Measurements from ENCODE around the gene AURKA.

AURKA gene

GRCh38 chr20:56328861-56329260 lies 63.2 kb downstream of the AURKA start:
- Histone ChIP-seq H3K4me2 (no peak overlapping the region), H3K79me2 (ENCODE audit: insufficient read depth, low read depth) (no peaks in the 10 kb centered on the region), H2AFZ (ENCODE audit: low read depth) (no peak overlapping the region)

GRCh38 chr20:56324806-56325205 lies 67.2 kb downstream of the AURKA start:
- no peak overlapping the region for H3K4me3 ChIP-seq (IDR thresholded peaks at IDR 0.05; ENCODE audit: insufficient read depth, low read depth, low read length)
- no peak overlapping the region for H3K9ac ChIP-seq
- no peak overlapping the region for H3K27ac ChIP-seq
- H3K4me1 ChIP-seq (ENCODE audit: low read depth, poor library complexity, severe bottlenecking) = no peaks in the 10 kb centered on the region
- no peak overlapping the region for H2AFZ ChIP-seq (ENCODE audit: low read depth)
- H3K36me3 ChIP-seq (ENCODE audit: insufficient read depth) = no peaks in the 10 kb centered on the region
- H3K4me2 ChIP-seq = no peak overlapping the region
- H3K27me3 ChIP-seq (ENCODE audit: insufficient read depth, low read depth) = no peaks in the 10 kb centered on the region
- H3K79me2 ChIP-seq (ENCODE audit: insufficient read depth, low read depth) = no peaks in the 10 kb centered on the region
- TF ChIP-seq CTCF (conservative IDR thresholded peaks at IDR 0.05; ENCODE audit: low read depth, low read length) = no peak
- H4K20me1 ChIP-seq (ENCODE audit: insufficient read depth) = no peaks in the 10 kb centered on the region

More at GRCh38 chr20:56328861-56329260, 63.2 kb downstream of the AURKA start:
- Histone ChIP-seq H3K4me3 (IDR thresholded peaks at IDR 0.05; ENCODE audit: insufficient read depth, low read depth, low read length) (no peak overlapping the region), H4K20me1 (ENCODE audit: insufficient read depth) (no peaks in the 10 kb centered on the region), H3K4me1 (ENCODE audit: low read depth, poor library complexity, severe bottlenecking) (no peaks in the 10 kb centered on the region), H3K36me3 (ENCODE audit: insufficient read depth) (no peaks in the 10 kb centered on the region), H3K9ac (no peak overlapping the region), H3K27me3 (ENCODE audit: insufficient read depth, low read depth) (no peaks in the 10 kb centered on the region), H3K27ac (no peak overlapping the region)
- TF ChIP-seq CTCF (conservative IDR thresholded peaks at IDR 0.05; ENCODE audit: low read depth, low read length) = no peak

GRCh38 chr20:56323656-56324055 lies 68.4 kb downstream of the AURKA start:
- no peak overlapping the region for H3K9ac ChIP-seq
- H2AFZ ChIP-seq (ENCODE audit: low read depth) = no peak overlapping the region
- no peaks in the 10 kb centered on the region for H3K36me3 ChIP-seq (ENCODE audit: insufficient read depth)
- no peaks in the 10 kb centered on the region for H3K79me2 ChIP-seq (ENCODE audit: insufficient read depth, low read depth)
- no peak overlapping the region for H3K27ac ChIP-seq
- TF ChIP-seq CTCF (conservative IDR thresholded peaks at IDR 0.05; ENCODE audit: low read depth, low read length) = no peak
- no peaks in the 10 kb centered on the region for H3K27me3 ChIP-seq (ENCODE audit: insufficient read depth, low read depth)
- no peak overlapping the region for H3K4me2 ChIP-seq
- no peaks in the 10 kb centered on the region for H3K4me1 ChIP-seq (ENCODE audit: low read depth, poor library complexity, severe bottlenecking)
- no peaks in the 10 kb centered on the region for H4K20me1 ChIP-seq (ENCODE audit: insufficient read depth)
- H3K4me3 ChIP-seq (IDR thresholded peaks at IDR 0.05; ENCODE audit: insufficient read depth, low read depth, low read length) = no peak overlapping the region

GRCh38 chr20:56323206-56323605 lies 68.8 kb downstream of the AURKA start:
- no peak overlapping the region for H3K9ac ChIP-seq
- H3K79me2 ChIP-seq (ENCODE audit: insufficient read depth, low read depth) = no peaks in the 10 kb centered on the region
- no peaks in the 10 kb centered on the region for H4K20me1 ChIP-seq (ENCODE audit: insufficient read depth)
- no peaks in the 10 kb centered on the region for H3K27me3 ChIP-seq (ENCODE audit: insufficient read depth, low read depth)
- no peak overlapping the region for H3K4me3 ChIP-seq (IDR thresholded peaks at IDR 0.05; ENCODE audit: insufficient read depth, low read depth, low read length)
- no peak overlapping the region for H2AFZ ChIP-seq (ENCODE audit: low read depth)
- no peak overlapping the region for H3K4me2 ChIP-seq
- H3K27ac ChIP-seq = no peak overlapping the region
- no peaks in the 10 kb centered on the region for H3K36me3 ChIP-seq (ENCODE audit: insufficient read depth)
- no peak for TF ChIP-seq CTCF (conservative IDR thresholded peaks at IDR 0.05; ENCODE audit: low read depth, low read length)
- H3K4me1 ChIP-seq (ENCODE audit: low read depth, poor library complexity, severe bottlenecking) = no peaks in the 10 kb centered on the region

Data from KMS-11 (cell line).